ENCODE measurements around the gene TXNL4B. TPM values are rescaled to one million over a fixed set of nuclear protein-coding genes. Genes with fewer than 3 reads are reported as not detected.

Gene TXNL4B
- total and polyA plus RNA-seq, 5 experiments from 2014 or later, result 12.0 to 20.3 (median 17.5) TPM

DNA sequence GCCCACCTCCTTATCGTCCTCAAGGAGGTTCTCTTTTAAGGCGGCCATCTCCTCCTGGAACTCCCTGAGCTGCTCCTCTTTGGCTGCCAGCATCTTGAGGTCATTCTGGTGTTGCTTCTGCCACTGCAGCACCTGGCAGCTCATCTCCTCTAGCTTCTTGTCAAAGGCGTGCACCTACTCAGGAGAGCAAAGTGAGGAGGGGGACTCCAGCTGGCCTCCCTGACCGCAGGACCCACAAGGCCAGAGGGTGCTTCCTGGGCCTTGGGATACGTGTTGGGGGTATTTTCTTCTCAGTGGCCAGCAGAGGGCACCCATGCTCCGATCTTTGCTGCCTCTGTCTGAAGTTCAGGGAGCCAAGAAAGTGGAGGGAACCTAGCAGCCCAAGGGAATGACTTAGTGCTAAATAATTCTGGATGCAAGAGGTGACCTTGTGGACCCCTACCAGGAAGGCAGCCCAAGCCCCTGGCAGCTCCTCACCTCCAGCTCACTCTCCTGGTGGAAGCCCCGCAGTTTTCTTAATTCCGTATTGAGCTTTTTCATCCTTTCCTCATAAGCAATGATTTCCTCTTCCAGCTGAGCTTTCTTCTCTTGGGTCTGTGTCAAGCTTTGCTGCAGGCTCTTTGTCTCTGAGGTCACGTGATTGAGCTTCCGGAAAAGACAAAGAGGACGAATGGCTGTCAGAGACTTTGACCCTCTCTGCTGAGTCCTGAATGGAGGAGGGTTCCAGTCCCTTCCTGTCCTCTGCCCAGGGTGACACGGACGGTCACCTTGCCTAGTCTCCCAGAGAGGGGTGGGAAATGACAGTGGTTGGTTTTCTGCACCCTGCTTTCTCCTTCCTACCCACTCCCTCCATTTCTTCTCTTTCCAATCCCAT lies 31.6 kb upstream of the TXNL4B start:
- H3K27ac Mint-ChIP-seq, result peak overlapping the region in 1 of 10 donors; percentile 13
- peak; percentile 39 to 46 for ATAC-seq
- POLR2A ChIA-PET, result no interaction called here

DNA sequence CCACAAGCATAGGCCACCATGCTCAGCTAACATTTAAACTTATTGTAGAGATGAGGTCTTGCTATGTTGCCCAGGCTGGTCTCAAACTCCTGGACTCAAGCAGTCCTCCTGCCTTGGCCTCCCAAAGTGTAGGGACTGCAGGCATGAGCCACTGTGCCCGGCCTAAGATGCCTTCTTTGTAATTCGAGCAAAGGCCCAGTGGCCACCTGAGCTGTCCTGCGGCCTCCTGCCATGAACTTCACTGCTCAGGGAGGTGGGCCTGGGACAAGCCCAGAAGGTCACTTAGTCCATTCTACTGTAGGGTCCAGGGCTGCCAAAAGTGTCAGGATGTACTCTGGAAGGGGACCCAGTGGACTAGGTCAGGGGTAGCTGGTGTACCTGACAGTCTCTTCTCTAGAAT lies 30.7 kb upstream of the TXNL4B start:
- peaks cover 0 to 2% (median under 1%) of the 10 kb centered on the region in 4 donors for H3K4me1 Mint-ChIP-seq
- H3K36me3 Mint-ChIP-seq, result no peaks in the 10 kb centered on the region
- no peak for DNase-seq
- no peak overlapping the region for H3K4me3 Mint-ChIP-seq
- POLR2A ChIA-PET, result no interaction called here
- no peak for ATAC-seq
- H3K27me3 Mint-ChIP-seq, result no peaks in the 10 kb centered on the region
- H3K9me3 Mint-ChIP-seq, result no peaks in the 10 kb centered on the region
- H3K27ac Mint-ChIP-seq, result peak overlapping the region in 2 of 10 donors; percentile 13 to 43

More for the DNA sequence above, 31.6 kb upstream of the TXNL4B start:
- Mint-ChIP-seq H3K36me3 (no peaks in the 10 kb centered on the region), H3K27me3 (no peaks in the 10 kb centered on the region), H3K4me3 (no peak overlapping the region), H3K4me1 (peaks cover 0 to 2% (median under 1%) of the 10 kb centered on the region in 4 donors), H3K9me3 (no peaks in the 10 kb centered on the region)
- peak; percentile 14 to 72 (median 47) for DNase-seq

DNA sequence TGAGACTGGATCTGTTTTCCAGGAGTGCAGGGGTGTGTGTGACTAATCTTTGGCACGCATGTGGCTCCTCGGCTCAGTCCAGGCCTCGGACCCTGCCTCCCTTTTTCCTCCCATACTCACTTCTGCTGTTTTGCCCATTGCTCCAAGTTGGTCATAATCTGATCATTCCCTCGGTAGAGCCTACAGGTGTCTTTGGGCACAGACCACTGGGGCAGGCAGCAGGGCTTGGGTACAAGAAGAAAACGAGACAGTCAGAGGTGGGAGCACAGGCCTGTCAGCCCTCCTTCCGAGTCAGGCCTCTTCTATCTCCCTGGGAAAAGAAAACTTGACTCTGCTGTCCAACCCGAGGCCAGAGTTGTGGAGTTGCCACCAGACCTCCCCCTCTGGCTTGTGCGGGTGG lies 30.0 kb upstream of the TXNL4B start:
- H3K9me3 Mint-ChIP-seq, result no peaks in the 10 kb centered on the region
- no peaks in the 10 kb centered on the region for H3K36me3 Mint-ChIP-seq
- no peak for ATAC-seq
- POLR2A ChIA-PET, result no interaction called here
- DNase-seq, result no peak
- no peaks in the 10 kb centered on the region for H3K27me3 Mint-ChIP-seq
- no peak overlapping the region for H3K4me3 Mint-ChIP-seq
- H3K27ac Mint-ChIP-seq, result no peak overlapping the region
- H3K4me1 Mint-ChIP-seq, result peaks cover 0 to 2% (median under 1%) of the 10 kb centered on the region in 4 donors

- POLR2A ChIA-PET, result no interaction called here
- DNase-seq (no peak), ATAC-seq (no peak)
- no peak overlapping the region for H3K27ac Mint-ChIP-seq
- H3K4me3 Mint-ChIP-seq, result no peak overlapping the region
- H3K36me3 Mint-ChIP-seq, result no peaks in the 10 kb centered on the region
- no peaks in the 10 kb centered on the region for H3K9me3 Mint-ChIP-seq
- no peaks in the 10 kb centered on the region for H3K27me3 Mint-ChIP-seq
- H3K4me1 Mint-ChIP-seq, result peaks cover 0 to 2% (median under 1%) of the 10 kb centered on the region in 4 donors
Observed at GRCh38 chr16:72122916-72123315, 29.5 kb upstream of the TXNL4B start.

DNA sequence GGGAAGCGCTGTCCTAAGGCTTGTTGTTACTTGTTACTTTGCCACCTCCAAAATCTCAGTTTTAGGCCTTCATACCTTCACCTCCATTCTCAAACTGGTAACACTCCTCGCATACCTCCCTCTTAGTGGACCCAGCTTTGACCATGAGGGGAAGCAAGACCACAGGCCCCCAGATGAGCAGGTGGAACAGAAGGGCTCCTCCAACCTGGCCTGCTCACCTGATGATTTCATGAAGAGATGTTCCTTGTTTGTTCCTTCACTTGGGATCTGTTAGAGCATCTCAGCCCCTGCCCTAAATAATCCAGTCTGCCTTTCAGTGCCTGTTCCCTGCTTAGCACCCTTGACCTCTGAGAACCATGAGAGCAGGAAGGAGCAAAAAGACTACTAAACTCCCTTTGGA lies 28.9 kb upstream of the TXNL4B start:
- Mint-ChIP-seq H3K9me3 (no peaks in the 10 kb centered on the region), H3K36me3 (no peaks in the 10 kb centered on the region), H3K27me3 (no peaks in the 10 kb centered on the region), H3K4me1 (peaks cover 0 to 2% (median under 1%) of the 10 kb centered on the region in 4 donors), H3K4me3 (no peak overlapping the region), H3K27ac (peak overlapping the region in 2 of 10 donors; percentile 8 to 35)
- DNase-seq (no peak), ATAC-seq (no peak)
- POLR2A ChIA-PET, result no interaction called here

GRCh38 chr16:72120026-72120425 lies 26.6 kb upstream of the TXNL4B start:
- no peaks in the 10 kb centered on the region for H3K36me3 Mint-ChIP-seq
- ATAC-seq (no peak), DNase-seq (no peak)
- no peaks in the 10 kb centered on the region for H3K9me3 Mint-ChIP-seq
- peaks cover 0 to 2% (median under 1%) of the 10 kb centered on the region in 4 donors for H3K4me1 Mint-ChIP-seq
- no peak overlapping the region for H3K27ac Mint-ChIP-seq
- POLR2A ChIA-PET, result no interaction called here
- H3K4me3 Mint-ChIP-seq, result no peak overlapping the region
- H3K27me3 Mint-ChIP-seq, result no peaks in the 10 kb centered on the region

GRCh38 chr16:72113616-72113945 lies 20.2 kb upstream of the TXNL4B start:
- no peaks in the 10 kb centered on the region for H3K9me3 Mint-ChIP-seq
- H3K27ac Mint-ChIP-seq, result no peak overlapping the region
- no peak overlapping the region for H3K4me3 Mint-ChIP-seq
- no peak for DNase-seq
- peaks cover 5 to 53% (median 16%) of the 10 kb centered on the region in 3 donors for H3K36me3 Mint-ChIP-seq
- H3K4me1 Mint-ChIP-seq, result no peaks in the 10 kb centered on the region
- no peak for ATAC-seq
- POLR2A ChIA-PET, result no interaction called here
- H3K27me3 Mint-ChIP-seq, result peaks cover 0 to 1% (median 0%) of the 10 kb centered on the region in 5 donors

DNA sequence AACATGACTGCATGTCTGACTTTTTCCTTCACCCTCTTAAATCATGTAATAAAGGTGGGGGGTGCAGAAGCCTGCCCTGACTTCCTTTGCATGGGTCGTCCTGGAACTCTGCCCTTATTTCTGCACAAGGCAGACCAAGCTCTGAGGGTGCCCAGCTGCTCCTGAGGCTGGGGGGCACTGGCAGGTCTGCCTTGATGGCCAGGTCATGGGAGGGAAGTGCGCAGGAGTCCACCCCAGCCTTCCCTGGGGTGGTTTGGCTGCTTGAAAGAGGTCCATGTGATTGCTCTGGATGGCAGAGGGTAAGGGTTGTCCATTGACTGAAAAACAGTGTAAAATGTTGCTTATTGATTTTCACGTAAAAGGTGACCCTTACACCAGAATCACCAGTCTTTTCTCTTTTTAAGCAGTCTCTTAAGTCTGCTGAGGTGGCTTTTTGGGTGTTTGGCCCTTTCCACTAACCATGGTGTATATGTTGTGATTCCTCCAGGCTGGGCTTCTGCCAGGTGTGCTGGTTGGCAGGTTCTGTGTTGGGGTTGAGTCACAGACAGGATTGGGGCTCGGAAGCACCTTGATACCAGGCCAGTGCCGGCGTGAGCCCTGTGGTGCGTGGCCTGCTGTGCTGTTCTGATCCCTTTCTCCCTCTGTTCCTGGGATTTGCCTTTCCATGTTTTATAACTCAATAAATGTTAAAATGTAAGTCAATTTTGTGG lies 19.6 kb upstream of the TXNL4B start:
- DNase-seq, result no peak
- POLR2A ChIA-PET, result no interaction called here
- H3K4me1 Mint-ChIP-seq, result no peaks in the 10 kb centered on the region
- no peak for ATAC-seq
- H3K27ac Mint-ChIP-seq, result peak overlapping the region in 1 of 10 donors; percentile 56
- H3K9me3 Mint-ChIP-seq, result no peaks in the 10 kb centered on the region
- H3K27me3 Mint-ChIP-seq, result peaks cover 0 to 1% (median 0%) of the 10 kb centered on the region in 5 donors
- H3K36me3 Mint-ChIP-seq, result peaks cover 5 to 58% (median 18%) of the 10 kb centered on the region in 3 donors
- no peak overlapping the region for H3K4me3 Mint-ChIP-seq

- H3K27ac Mint-ChIP-seq, result peak overlapping the region in 1 of 10 donors; percentile 44
- H3K36me3 Mint-ChIP-seq, result peaks cover 5 to 64% (median 23%) of the 10 kb centered on the region in 3 donors
- H3K27me3 Mint-ChIP-seq, result peaks cover 0 to 1% (median 0%) of the 10 kb centered on the region in 5 donors
- POLR2A ChIA-PET, result no interaction called here
- no peak for DNase-seq
- no peaks in the 10 kb centered on the region for H3K4me1 Mint-ChIP-seq
- no peaks in the 10 kb centered on the region for H3K9me3 Mint-ChIP-seq
- H3K4me3 Mint-ChIP-seq, result no peak overlapping the region
- no peak for ATAC-seq
Observed at GRCh38 chr16:72112452-72112792, 19.0 kb upstream of the TXNL4B start.

- Mint-ChIP-seq H3K36me3 (peaks cover 5 to 70% (median 27%) of the 10 kb centered on the region in 3 donors), H3K4me3 (no peak overlapping the region), H3K27me3 (peaks cover 0 to 1% (median 0%) of the 10 kb centered on the region in 5 donors), H3K4me1 (no peaks in the 10 kb centered on the region), H3K27ac (peak overlapping the region in 1 of 10 donors; percentile 3), H3K9me3 (no peaks in the 10 kb centered on the region)
- DNase-seq, result no peak
- no peak for ATAC-seq
- POLR2A ChIA-PET, result no interaction called here
Observed at GRCh38 chr16:72111657-72112451, 18.4 kb upstream of the TXNL4B start.

- Mint-ChIP-seq H3K4me1 (no peaks in the 10 kb centered on the region), H3K4me3 (no peak overlapping the region), H3K27ac (no peak overlapping the region), H3K9me3 (no peaks in the 10 kb centered on the region), H3K27me3 (peaks cover 0 to 1% (median 0%) of the 10 kb centered on the region in 5 donors), H3K36me3 (peaks cover 5 to 79% (median 31%) of the 10 kb centered on the region in 3 donors)
- DNase-seq (no peak), ATAC-seq (no peak)
- POLR2A ChIA-PET, result no interaction called here
Observed at GRCh38 chr16:72110662-72111615, 17.5 kb upstream of the TXNL4B start.

DNA sequence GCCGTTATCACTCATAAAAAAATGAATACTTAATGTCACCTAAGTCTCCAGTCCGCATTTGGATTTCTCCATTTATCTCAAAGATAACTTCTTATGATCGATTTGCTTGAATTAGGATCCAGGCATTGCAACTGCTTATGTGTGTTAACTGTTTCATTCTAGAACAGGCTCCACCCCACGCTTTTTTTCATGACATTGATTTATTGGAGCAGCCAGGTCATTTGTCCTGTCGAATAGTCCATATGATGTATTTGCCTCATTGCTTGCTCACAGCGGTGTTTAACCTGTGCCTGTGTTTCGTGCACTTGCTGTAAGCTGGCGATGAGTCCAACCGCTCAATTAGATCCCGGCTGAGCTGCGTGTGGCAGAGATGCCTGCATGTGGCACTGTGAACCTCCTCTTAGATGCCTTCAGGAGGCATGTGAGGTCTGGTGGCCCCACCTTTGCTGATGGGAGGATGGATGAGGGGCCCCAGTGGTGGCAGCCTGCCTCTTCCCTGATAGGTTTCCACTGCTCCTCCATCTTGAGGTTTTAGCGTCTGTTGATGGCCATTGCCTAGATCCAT lies 16.6 kb upstream of the TXNL4B start:
- POLR2A ChIA-PET, result no interaction called here
- H3K27ac Mint-ChIP-seq, result no peak overlapping the region
- no peak for DNase-seq

More for the DNA sequence above, 16.6 kb upstream of the TXNL4B start:
- H3K9me3 Mint-ChIP-seq, result no peaks in the 10 kb centered on the region
- peaks cover 0 to 1% (median 0%) of the 10 kb centered on the region in 5 donors for H3K27me3 Mint-ChIP-seq
- no peak for ATAC-seq
- no peak overlapping the region for H3K4me3 Mint-ChIP-seq
- H3K36me3 Mint-ChIP-seq, result peaks cover 5 to 88% (median 40%) of the 10 kb centered on the region in 3 donors
- no peaks in the 10 kb centered on the region for H3K4me1 Mint-ChIP-seq
